SK-N-SH treated with all-trans-retinoic acid at 6 μM for 48 hours (cell line): Measurements from ENCODE around the gene ASTN2.

Experiments
- RARB ChIP-seq: fragments of 250-450 bp; sonication (Bioruptor Pico); IDR thresholded peaks from 2 replicates; pipeline ENCODE4 v1.8.0; 2021; ENCODE audit warnings: mild to moderate bottlenecking, moderate library complexity
- TOX ChIP-seq: fragments of 250-450 bp; sonication (Bioruptor Pico); IDR thresholded peaks from 2 replicates; pipeline ENCODE4 v1.8.0; 2021; ENCODE audit warnings: mild to moderate bottlenecking, moderate library complexity, borderline replicate concordance

DNA sequence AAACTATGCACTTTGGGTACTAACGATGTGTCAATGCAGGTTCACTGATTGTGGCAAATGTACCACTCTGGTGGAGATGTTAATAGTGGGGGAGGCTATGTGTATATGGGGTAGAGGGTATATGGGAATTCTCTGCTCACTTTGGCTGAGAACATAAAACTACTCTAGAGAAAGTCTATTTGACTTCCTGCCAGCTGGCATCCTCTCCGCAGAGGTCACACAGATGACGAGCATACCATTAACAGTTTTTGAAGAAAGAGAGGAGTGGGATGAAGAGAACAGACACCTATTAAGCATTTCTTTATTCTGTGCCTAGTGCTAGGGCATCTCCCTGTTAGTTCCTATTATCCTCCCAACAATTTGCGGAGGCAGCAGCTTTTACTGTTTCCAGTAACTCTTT, 786.1 kb downstream of the ASTN2 start:
- TF ChIP-seq TOX (CRISPR knock-in tag) (no peak), RARB (CRISPR knock-in tag) (no peak)
